OCI-LY3 (cell line): ENCODE measurements around the gene CUBN.

Experiments used
- EZH2phosphoT487 ChIP-seq: fragments of 200-600 bp; shearing (Covaris generic); IDR thresholded peaks from 2 replicates; pipeline ENCODE4 v1.6.1; 2018; ENCODE audit warnings: antibody characterized with exemption, mixed run types, low read depth
- TF ChIP-seq, protein P1 (sequence below): fragments of 200-600, 300-600 bp; sonication (generic); IDR thresholded peaks from 2 replicates; pipeline ENCODE4 v1.5.1; 2014; ENCODE audit warnings: antibody characterized with exemption, low read length, low read depth

DNA sequence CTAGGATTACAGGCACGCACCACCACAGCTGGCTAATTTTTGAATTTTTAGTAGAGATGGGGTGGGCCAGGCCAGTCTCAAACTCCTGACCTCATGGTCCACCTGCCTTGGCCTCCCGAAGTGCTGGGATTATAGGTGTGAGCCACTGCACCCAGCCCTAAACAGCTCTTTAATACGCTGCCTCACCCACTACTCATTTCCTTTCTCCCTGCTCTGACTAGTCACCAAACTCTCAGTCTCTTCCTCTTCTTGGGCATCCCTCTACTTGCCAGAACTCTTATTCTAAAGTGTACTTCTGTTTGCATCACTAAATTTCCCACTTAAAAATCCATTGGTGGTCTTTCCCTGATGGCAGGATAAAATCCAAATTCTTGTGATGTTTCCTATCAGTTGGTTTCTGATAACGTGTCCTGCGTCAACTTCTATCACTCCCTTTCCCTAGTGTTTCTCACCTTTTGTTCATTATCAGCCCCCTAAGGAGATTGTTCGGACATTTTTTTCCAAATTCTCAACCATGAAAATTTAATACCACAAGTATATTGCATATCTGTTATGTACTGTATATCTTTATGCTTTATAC lies 124.7 kb downstream of the CUBN start:
- TF ChIP-seq, protein P1, sequence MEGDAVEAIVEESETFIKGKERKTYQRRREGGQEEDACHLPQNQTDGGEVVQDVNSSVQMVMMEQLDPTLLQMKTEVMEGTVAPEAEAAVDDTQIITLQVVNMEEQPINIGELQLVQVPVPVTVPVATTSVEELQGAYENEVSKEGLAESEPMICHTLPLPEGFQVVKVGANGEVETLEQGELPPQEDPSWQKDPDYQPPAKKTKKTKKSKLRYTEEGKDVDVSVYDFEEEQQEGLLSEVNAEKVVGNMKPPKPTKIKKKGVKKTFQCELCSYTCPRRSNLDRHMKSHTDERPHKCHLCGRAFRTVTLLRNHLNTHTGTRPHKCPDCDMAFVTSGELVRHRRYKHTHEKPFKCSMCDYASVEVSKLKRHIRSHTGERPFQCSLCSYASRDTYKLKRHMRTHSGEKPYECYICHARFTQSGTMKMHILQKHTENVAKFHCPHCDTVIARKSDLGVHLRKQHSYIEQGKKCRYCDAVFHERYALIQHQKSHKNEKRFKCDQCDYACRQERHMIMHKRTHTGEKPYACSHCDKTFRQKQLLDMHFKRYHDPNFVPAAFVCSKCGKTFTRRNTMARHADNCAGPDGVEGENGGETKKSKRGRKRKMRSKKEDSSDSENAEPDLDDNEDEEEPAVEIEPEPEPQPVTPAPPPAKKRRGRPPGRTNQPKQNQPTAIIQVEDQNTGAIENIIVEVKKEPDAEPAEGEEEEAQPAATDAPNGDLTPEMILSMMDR = no peak
- no peak for TF ChIP-seq EZH2phosphoT487
